PFSK-1 (cell line): ENCODE measurements around the gene RHCG.

Experiments used
- FOXP2 ChIP-seq: optimal IDR thresholded peaks from 2 replicates; pipeline ENCODE3; 2011; ENCODE audit warnings: borderline replicate concordance, control low read depth, inconsistent platforms; ENCODE audit not compliant: insufficient read depth; ENCODE audit errors: extremely low read length, extremely low read depth
- POLR2AphosphoS5 ChIP-seq: IDR thresholded peaks from 2 replicates; pipeline ENCODE4 v1.6.1; 2012; ENCODE audit warnings: low read depth, mild to moderate bottlenecking, control low read depth, low read length, moderate library complexity
- TAF1 ChIP-seq: IDR thresholded peaks from 2 replicates; pipeline ENCODE4 v1.6.1; 2012; ENCODE audit warnings: low read length, control low read depth, borderline replicate concordance; ENCODE audit not compliant: insufficient read depth
- TF ChIP-seq, protein P1 (sequence below), 2 experiments: IDR thresholded peaks; 2 replicates each; pipeline versions ENCODE4 v1.6.1 to v1.8.0; 2011 to 2012; ENCODE audit warnings: low read depth in 2 of 2, low read length in 2 of 2, control low read depth in 1 of 2, inconsistent platforms in 1 of 2, mild to moderate bottlenecking in 1 of 2, moderate library complexity in 1 of 2; ENCODE audit not compliant: insufficient read depth in 1 of 2

DNA sequence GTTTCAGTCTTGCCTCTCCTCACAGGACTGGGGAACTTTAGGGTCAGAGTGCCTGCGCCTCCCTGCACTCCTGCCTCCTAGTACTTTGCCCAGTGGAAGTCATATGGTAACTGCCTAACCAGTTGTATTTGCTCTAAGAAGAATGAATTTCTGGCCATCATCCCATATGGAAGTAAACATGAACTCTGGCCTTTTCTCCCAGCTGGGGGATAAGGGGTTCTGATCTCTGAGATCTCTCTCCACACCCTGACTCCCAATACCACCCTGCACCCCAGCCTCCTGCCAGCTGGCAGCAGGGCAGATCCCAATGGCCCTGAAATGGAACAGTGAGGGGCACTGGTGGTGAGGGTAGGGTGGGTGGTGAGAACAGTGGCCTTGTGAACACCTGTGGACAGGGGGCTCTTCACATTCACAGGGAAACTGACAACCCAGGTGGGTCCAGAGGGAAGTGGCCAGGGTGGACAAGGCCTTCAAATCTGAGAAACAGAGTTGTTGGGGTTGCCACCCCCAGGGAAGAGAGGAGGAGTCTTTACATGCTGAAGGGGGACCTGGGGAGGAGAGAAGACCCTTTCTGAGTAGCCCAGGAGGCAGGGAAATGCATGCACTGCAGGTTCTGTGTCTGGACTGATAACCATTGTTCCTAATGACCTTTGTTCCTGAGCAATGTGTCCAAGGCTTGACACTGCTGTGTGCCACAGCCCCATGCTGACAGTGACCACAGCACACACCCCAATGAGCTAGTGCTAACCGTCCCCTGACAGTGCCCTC, 36.9 kb downstream of the RHCG start:
- no peak for TF ChIP-seq FOXP2
- no peak for TF ChIP-seq POLR2AphosphoS5
- TF ChIP-seq TAF1: no peak
- TF ChIP-seq, protein P1, sequence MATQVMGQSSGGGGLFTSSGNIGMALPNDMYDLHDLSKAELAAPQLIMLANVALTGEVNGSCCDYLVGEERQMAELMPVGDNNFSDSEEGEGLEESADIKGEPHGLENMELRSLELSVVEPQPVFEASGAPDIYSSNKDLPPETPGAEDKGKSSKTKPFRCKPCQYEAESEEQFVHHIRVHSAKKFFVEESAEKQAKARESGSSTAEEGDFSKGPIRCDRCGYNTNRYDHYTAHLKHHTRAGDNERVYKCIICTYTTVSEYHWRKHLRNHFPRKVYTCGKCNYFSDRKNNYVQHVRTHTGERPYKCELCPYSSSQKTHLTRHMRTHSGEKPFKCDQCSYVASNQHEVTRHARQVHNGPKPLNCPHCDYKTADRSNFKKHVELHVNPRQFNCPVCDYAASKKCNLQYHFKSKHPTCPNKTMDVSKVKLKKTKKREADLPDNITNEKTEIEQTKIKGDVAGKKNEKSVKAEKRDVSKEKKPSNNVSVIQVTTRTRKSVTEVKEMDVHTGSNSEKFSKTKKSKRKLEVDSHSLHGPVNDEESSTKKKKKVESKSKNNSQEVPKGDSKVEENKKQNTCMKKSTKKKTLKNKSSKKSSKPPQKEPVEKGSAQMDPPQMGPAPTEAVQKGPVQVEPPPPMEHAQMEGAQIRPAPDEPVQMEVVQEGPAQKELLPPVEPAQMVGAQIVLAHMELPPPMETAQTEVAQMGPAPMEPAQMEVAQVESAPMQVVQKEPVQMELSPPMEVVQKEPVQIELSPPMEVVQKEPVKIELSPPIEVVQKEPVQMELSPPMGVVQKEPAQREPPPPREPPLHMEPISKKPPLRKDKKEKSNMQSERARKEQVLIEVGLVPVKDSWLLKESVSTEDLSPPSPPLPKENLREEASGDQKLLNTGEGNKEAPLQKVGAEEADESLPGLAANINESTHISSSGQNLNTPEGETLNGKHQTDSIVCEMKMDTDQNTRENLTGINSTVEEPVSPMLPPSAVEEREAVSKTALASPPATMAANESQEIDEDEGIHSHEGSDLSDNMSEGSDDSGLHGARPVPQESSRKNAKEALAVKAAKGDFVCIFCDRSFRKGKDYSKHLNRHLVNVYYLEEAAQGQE (IDR thresholded peaks at IDR 0.05; ENCODE audit: insufficient read depth in 1 of 2, low read depth in 2 of 2, low read length in 2 of 2): no peak
